Natural killer cell treated with Interleukin-12 subunit alpha and Interleukin-12 subunit beta and Interleukin-15 and Interleukin-18, amount 100 ng/mL, for 72 hours (primary cell): Measurements from ENCODE around the gene ASIP. TPM values are rescaled to one million over a fixed set of nuclear protein-coding genes. Genes with fewer than 3 reads are reported as not detected.
A peak's percentile ranks its signal among the peaks of the same experiment; 100 is the strongest.

Experiments
- ATAC-seq, 2 donors: fragments of 150-1000 bp; cut with Tn5 transposase in 1 of 2; sonication (Bioruptor Pico), chemical (Tn5 transposase) in 1 of 2; 2 replicates each; pipeline ENCODE4 v1.10.0; 2021
- DNase-seq: peaks from one replicate; pipeline ENCODE4 v3.0.0; 2022; ENCODE audit warnings: low spot score
- H3K27ac Mint-ChIP-seq, 2 donors: 1 replicate in 1 of 2; 2 replicates in 1 of 2; pipeline ENCODE4 v1.8.0; 2022; ENCODE audit warnings: mixed read lengths in 2 of 2, mild to moderate bottlenecking in 1 of 2, moderate library complexity in 1 of 2
- H3K27me3 Mint-ChIP-seq, 2 donors: 1 replicate in 1 of 2; 2 replicates in 1 of 2; pipeline ENCODE4 v1.8.0; 2022; ENCODE audit warnings: mixed read lengths in 2 of 2
- H3K36me3 Mint-ChIP-seq: one replicate; pipeline ENCODE4 v1.8.0; 2022; ENCODE audit warnings: mixed read lengths
- H3K4me1 Mint-ChIP-seq, 2 donors: 1 replicate in 1 of 2; 2 replicates in 1 of 2; pipeline ENCODE4 v1.8.0; 2022; ENCODE audit warnings: low read depth in 2 of 2, mixed read lengths in 2 of 2, mild to moderate bottlenecking in 1 of 2
- H3K4me3 Mint-ChIP-seq: one replicate; pipeline ENCODE4 v1.8.0; 2022; ENCODE audit warnings: mixed read lengths
- H3K9me3 Mint-ChIP-seq: 2 replicates; pipeline ENCODE4 v1.8.0; 2022; ENCODE audit warnings: mixed read lengths
- total RNA-seq, 2 donors: library from RNA; stranded (reverse); gene quantifications; one replicate each; pipeline ENCODE4 v1.2.3, GENCODE V29; 2022

Gene ASIP
- total RNA-seq, 2 donors from 2014 or later: not detected

DNA sequence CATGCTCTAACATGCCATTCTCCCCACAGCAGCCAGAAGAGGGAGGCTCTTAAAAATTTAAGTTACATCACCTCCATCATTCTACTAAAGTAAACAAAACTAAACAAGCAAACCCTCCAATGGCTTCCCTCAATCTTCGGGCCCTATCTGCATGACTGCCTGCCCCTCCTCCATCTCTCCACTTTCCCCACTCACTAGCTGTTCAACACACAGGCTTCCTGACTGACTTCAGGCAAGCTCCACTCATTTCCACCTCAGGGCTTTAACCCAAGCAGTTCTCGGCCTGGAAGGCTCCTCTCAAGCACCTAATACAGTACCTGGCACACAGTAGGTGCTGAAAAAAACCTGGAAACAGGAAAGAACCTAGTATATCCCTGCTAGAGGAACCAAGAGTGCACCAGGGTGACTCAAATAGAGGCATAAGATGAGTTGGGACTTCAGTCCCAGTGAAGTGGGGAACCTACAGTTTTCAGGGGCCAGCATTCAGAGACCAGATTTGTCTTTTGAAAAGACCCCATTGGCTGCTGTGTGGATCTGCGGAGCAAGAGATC, 59.1 kb downstream of the ASIP start:
- H3K4me3 Mint-ChIP-seq: no peak overlapping the region
- ATAC-seq: no peak
- no peak for DNase-seq
- H3K9me3 Mint-ChIP-seq: no peaks in the 10 kb centered on the region
- H3K27me3 Mint-ChIP-seq: no peaks in the 10 kb centered on the region
- peaks cover 13 to 18% of the 10 kb centered on the region in 2 donors for H3K4me1 Mint-ChIP-seq
- no peaks in the 10 kb centered on the region for H3K36me3 Mint-ChIP-seq
- no peak overlapping the region for H3K27ac Mint-ChIP-seq

DNA sequence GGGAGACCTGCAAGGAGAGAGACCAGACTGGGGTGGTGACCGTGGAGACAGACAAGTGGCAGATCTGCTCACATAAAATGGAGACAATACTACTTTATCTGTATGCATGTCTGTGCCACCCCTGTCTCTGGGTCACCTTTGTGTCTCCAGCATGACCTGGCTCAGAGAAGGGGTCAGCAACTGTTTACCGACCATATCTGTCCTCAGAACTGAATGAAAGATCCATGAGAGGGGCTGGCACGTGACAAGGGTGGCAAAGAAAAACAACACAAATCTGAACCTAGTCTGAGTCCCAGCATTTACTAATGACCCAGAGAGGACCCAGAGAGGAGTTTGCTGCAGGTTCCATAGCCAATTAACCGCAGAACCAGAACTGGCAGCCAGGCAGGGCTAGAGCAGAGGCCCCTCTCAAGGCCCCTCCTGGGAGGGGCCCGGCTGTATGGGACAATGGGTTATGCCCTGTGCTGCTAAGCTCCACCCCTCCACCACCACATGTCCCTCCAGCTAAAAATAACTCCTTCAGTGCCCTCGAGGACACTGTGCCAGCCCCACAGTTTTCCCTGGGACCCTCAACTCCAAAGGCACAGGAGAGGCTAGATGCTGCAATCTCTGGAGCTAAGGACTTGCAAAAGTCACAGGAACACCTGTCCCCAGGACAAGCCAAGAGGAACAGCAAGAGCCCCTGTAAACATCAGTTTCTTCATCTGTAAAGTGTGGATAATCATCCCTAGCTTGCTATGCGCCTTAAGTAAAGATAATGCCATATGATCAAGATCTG, 59.8 kb downstream of the ASIP start:
- peak overlapping the region in 1 of 2 donors; percentile 71 for H3K27ac Mint-ChIP-seq
- peaks cover 13 to 18% of the 10 kb centered on the region in 2 donors for H3K4me1 Mint-ChIP-seq
- DNase-seq (no peak), ATAC-seq (no peak)
- no peaks in the 10 kb centered on the region for H3K36me3 Mint-ChIP-seq
- H3K4me3 Mint-ChIP-seq: peak overlapping the region; percentile 90
- H3K9me3 Mint-ChIP-seq: no peaks in the 10 kb centered on the region
- no peaks in the 10 kb centered on the region for H3K27me3 Mint-ChIP-seq

DNA sequence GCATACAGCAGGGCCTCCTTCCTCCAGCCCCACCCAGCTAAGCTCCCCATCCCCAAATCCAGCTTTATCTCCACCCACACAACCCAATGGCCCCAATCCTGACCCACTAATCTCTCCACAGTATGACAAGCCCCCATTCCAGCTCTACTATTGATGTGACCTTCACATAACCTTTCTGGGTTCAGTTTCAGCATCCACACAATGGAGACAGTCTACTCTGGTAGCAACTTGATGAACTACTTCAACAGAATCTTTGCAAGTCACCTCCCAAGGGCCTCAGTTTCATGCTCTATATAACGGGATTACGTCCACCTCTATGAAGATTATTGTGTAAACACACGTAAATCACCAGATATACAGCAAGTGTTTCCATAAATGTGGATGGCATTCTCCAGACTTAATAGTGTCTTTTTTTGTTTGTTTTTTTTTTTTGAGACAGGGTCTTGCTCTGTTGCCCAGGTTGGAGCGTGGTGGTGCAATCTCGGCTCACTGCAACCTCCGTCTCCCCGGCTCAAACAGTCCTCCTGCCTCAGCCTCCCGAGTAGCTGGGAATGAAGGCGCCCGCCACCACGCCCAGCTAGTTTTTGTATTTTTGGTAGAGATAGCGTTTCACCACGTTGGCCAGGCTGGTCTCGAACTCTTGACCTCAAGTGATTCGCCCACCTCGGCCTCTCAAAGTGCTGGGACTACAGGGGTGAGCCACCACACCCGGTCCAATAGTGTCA, 60.5 kb downstream of the ASIP start:
- ATAC-seq: no peak
- no peaks in the 10 kb centered on the region for H3K36me3 Mint-ChIP-seq
- no peaks in the 10 kb centered on the region for H3K27me3 Mint-ChIP-seq
- no peaks in the 10 kb centered on the region for H3K9me3 Mint-ChIP-seq
- DNase-seq: no peak
- H3K27ac Mint-ChIP-seq: peak overlapping the region; percentile 71 to 73
- H3K4me3 Mint-ChIP-seq: peak overlapping the region; percentile 90
- peaks cover 13 to 18% of the 10 kb centered on the region in 2 donors for H3K4me1 Mint-ChIP-seq

DNA sequence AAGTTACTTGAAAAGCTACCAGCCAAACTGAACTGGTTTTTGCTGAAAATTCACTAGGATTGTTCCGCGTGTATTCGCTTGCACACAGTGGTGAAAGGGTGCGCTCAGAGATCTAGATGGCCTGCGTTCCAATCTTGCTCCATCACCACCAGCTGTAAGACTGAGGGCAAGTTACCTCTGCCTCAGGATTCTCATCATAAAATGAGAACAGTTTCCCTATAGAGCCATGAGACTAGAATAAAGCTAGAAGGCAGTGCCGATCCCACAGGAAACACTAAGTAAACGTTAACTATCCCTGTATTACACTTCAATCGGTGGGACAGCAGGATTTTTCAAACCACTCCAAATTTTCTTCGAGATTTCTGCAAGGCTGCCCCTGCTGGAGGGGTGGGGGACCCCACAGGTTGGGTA, 61.1 kb downstream of the ASIP start:
- Mint-ChIP-seq H3K4me1 (peaks cover 13 to 18% of the 10 kb centered on the region in 2 donors), H3K36me3 (no peaks in the 10 kb centered on the region), H3K27ac (peak overlapping the region; percentile 71 to 73), H3K9me3 (no peaks in the 10 kb centered on the region), H3K4me3 (peak overlapping the region; percentile 90), H3K27me3 (no peaks in the 10 kb centered on the region)
- ATAC-seq (no peak), DNase-seq (no peak)

DNA sequence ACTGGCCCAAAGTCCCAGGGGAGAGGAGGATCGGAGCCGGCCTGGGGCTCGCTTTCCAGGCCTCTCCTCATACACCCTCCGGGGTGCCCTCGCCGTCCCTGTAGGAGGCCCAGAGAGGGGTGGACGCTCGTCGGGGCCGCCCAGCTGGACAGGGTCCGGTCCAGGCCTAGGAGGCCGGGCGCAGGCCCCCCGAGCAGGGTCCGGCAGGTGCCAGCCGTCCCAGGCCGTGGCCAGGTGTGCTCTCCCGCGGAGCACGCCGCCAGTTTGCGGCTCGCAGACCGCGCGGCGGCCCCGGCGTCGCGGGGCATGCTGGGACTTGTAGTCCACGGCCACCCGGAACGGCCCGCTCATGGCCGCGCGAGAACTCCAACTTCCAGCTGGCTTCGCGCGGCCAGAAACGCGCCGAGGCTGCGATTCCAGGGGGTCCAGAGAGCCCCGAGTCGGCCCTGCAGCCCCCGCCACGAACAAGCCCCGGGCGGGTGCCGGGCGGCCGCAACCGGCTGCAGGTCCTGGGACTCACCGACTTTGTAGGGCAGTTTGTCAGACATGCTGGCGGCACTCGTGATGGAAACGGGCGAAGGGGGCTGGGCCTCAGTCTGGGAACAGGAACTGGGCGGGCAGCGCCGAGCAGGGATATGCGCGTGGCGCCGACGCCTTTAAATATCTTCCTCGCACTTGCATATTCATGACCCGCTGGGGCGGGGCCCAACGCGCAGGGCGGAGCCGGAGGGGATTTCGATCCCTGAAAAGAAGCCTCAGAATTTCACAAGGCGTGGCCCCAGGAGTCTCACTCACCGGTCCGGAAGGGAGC, 61.7 kb downstream of the ASIP start, which contains the start of gene AHCY:
Gene AHCY, minus strand, starts transcription at position 633 of the 811 bp plus-strand sequence. Its CDS starts 85 bp downstream, at position 548.
- DNase-seq (peak; percentile 97), ATAC-seq (peak; percentile 96 to 98)
- no peaks in the 10 kb centered on the region for H3K27me3 Mint-ChIP-seq
- peaks cover 13 to 18% of the 10 kb centered on the region in 2 donors for H3K4me1 Mint-ChIP-seq
- H3K9me3 Mint-ChIP-seq: no peaks in the 10 kb centered on the region
- H3K36me3 Mint-ChIP-seq: no peaks in the 10 kb centered on the region
- peak within 1 kb of the TSS; percentile 90 for H3K4me3 Mint-ChIP-seq
- peak within 1 kb of the TSS; percentile 71 to 90 for H3K27ac Mint-ChIP-seq

DNA sequence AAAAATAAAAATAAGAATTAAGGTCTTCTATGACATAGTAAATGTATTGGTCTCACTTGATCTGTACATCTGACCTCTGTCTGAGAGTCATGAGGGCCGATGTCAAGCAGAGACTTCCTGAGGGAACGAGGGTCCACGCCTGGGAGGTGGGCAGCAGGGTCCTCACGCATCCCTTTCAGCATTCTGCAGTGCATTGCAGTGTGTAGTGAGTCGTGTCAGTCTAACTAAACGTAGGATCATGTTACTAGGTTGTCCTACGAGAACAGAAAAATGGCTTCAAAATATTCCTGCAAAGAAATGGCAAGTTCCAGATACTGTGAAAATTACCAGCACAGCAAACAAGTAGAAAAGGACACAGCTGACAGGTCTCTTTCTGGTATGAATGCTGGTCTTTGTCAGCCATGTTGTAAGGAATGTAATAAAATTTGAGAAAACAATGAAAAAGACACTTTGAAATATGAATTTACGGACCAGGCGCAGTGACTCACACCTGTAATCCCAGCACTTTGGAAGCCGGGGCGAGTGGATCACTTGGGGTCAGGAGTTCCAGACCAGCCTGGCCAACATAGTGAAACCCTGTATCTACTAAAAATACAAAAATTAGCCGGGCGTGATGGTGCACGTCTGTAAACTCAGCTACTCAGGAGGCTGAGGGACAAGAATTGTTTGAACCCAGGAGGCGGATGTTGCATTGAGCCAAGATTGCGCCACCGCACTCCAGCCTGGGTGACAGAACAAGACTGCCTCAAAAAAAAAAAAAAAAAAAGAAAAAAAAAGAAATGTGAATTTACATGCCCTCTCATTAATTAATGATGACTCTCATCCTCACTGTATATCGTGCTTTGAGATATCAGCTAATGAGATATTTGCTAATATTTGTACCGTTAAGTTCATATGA, 64.4 kb downstream of the ASIP start:
- Mint-ChIP-seq H3K27me3 (peaks cover 0 to 2% of the 10 kb centered on the region in 2 donors), H3K36me3 (no peaks in the 10 kb centered on the region), H3K9me3 (no peaks in the 10 kb centered on the region), H3K27ac (no peak overlapping the region), H3K4me3 (no peak overlapping the region), H3K4me1 (peaks cover 13 to 18% of the 10 kb centered on the region in 2 donors)
- no peak for ATAC-seq
- no peak for DNase-seq

DNA sequence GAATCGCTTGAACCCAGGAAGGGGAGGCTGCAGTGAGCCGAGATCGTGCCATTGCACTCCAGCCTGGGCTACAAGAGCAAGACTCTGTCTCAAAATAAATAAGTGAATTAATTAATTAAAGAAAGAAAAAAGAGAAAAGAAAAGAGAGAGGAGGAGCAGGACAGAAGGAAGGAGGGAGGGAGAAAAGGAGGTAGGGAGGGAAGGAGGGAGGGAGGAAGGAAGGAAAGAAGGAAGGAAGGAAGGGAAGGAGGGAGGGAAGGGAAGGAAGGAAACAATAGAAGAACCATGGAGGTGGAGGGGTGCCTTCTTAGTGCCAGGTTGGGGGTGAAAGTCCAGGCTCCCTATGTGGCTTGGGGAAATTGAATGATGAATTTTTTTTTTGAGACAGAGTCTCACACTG, 68.5 kb downstream of the ASIP start:
- H3K9me3 Mint-ChIP-seq: no peaks in the 10 kb centered on the region
- H3K4me1 Mint-ChIP-seq: peaks cover 5 to 10% of the 10 kb centered on the region in 2 donors
- no peak overlapping the region for H3K27ac Mint-ChIP-seq
- H3K36me3 Mint-ChIP-seq: no peaks in the 10 kb centered on the region
- peaks cover 6 to 9% of the 10 kb centered on the region in 2 donors for H3K27me3 Mint-ChIP-seq
- DNase-seq: no peak
- H3K4me3 Mint-ChIP-seq: no peak overlapping the region
- no peak for ATAC-seq

DNA sequence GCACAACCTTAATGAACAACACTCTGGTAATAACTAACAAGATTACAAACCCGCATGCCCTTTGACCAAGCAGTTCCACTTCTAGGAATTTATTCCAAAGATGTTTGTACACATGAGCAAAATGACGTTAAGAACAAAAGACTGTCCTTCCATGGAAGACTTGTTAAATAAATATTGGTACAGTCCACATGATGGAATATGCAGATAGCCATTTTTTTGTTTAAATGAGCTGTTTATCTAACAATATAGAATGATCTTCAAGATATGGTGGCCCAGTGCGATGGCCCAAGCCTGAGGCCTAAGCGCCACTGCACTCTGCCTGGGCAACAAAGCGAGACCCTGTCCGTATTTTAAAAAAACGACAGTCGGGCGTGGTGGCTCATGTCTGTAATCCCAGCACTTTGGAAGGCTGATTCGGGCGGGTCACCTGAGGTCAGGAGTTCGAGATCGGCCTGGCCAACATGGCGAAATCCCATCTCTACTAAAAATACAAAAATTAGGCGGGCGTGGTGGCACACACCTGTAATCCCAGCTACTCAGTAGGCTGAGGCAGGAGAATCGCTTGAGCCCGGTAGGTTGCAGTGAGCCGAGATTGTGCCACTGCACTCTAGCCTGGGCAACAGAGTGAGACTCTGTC, 69.4 kb downstream of the ASIP start:
- H3K27me3 Mint-ChIP-seq: peaks cover 6 to 9% of the 10 kb centered on the region in 2 donors
- ATAC-seq (no peak), DNase-seq (no peak)
- H3K4me1 Mint-ChIP-seq: peaks cover 5 to 12% of the 10 kb centered on the region in 2 donors
- H3K27ac Mint-ChIP-seq: no peak overlapping the region
- H3K36me3 Mint-ChIP-seq: no peaks in the 10 kb centered on the region
- no peaks in the 10 kb centered on the region for H3K9me3 Mint-ChIP-seq
- H3K4me3 Mint-ChIP-seq: no peak overlapping the region

DNA sequence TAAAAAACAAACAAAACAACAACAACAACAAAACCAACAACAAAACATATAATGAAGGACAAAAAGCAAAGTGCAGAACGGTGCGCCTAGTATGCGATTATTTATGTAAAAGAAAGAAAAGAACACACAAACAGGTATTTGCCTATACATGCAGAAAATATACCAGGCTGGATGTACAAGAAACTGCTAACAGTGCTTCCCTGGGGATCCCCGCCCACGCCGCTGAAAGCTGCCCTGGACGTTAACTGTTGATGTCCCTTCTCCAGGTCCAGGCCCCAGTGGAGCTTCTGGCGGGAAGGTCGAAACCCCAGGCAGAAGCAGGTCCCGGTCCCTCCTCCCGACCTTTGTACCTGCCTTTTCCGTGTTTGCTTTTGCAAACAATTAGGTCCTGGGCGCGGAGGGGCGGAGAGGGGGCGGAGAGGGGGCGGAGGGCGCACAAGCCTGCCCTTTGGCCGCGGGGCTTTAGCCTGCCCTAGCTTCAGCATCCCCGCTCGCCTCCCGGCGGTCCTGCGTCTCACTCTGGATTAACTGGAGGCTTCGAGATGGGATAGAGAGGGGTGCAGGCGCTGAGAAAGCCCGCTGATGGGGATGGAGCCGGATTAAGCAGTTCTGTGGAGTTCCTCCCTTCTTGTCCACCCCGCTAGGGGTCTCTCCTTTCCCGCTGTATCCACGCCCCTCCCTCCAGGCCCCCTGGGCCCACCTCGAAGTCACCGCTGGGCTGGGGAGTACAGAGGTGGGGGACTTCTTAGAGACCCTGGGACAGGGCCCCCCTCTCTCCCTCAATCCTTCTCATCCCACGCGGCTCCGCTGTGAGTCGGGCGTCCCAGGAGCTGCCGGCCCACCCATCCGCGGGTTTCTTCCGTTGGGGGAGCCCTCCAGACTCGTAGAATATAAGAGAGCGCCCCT, 70.1 kb downstream of the ASIP start:
- Mint-ChIP-seq H3K27me3 (peaks cover 6 to 9% of the 10 kb centered on the region in 2 donors), H3K4me3 (no peak overlapping the region), H3K9me3 (no peaks in the 10 kb centered on the region), H3K27ac (no peak overlapping the region), H3K4me1 (peaks cover 5 to 17% of the 10 kb centered on the region in 2 donors), H3K36me3 (no peaks in the 10 kb centered on the region)
- ATAC-seq (no peak), DNase-seq (no peak)

DNA sequence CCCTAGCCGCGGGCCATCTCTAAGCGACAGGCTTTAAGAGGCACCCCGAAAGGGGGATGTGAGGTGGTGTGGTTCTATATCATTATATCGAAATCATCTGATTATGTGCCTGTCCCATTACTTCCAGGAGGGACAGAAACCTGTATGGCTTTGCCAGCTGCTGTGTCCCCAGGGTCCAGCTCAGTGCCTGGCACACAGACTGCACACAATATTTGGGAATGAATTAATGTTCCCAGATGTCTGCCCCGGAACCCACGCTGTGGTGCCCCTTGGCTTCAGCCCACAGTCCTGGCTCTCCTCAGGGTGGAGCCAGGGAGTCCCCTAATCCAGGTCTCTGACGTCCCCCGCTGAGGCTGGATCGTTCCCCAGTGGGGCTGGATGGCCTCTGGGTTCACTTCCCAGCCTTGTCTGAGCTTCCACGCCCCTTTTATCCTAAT, 70.8 kb downstream of the ASIP start:
- Mint-ChIP-seq H3K4me3 (no peak overlapping the region), H3K27me3 (peaks cover 6 to 9% of the 10 kb centered on the region in 2 donors), H3K9me3 (no peaks in the 10 kb centered on the region), H3K4me1 (peaks cover 5 to 17% of the 10 kb centered on the region in 2 donors), H3K27ac (no peak overlapping the region), H3K36me3 (no peaks in the 10 kb centered on the region)
- ATAC-seq (no peak), DNase-seq (no peak)

DNA sequence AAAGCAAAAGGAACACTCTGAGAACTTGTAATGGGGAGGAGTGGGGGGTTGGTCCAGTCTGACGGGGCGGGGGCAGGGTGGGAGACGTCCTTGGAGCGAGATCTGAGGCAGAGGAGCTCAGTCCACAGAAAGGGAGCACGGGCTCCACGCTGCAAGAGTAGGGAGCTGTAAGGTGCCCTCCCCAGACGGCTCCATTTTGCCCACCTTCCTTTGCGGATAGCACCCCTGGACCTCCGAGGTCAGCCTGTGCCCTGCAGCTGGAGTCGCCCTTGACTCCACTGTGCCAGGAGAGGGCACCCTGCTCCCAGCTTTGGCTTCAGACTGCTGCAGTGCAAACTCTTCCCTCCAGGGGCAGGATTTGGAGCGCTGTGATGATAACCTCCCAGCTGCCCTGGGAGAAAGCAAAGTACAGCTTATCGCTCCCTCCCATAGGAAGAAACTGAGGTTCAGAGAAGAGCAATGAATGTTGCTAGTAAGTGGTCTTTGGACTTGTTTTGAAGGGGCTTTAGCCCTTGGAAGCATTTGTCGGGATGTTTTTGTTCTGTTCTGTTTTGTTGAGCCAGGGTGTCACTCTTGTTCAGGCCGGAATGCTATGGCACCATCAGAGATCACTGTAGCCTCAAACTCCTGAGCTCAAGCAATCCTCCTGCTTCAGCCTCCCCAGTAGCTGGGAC, 71.5 kb downstream of the ASIP start:
- Mint-ChIP-seq H3K27ac (no peak overlapping the region), H3K27me3 (peaks cover 6 to 9% of the 10 kb centered on the region in 2 donors), H3K36me3 (no peaks in the 10 kb centered on the region), H3K4me1 (peaks cover 5 to 17% of the 10 kb centered on the region in 2 donors), H3K4me3 (no peak overlapping the region), H3K9me3 (no peaks in the 10 kb centered on the region)
- DNase-seq (peak; percentile 92), ATAC-seq (peak; percentile 98 to 99)
